Measurements from ENCODE around the gene GNGT2.

- TF ChIP-seq EZH2 (IDR thresholded peaks at IDR 0.05; ENCODE audit: insufficient read depth, poor library complexity, severe bottlenecking) (no peak), EZH2phosphoT487 (IDR thresholded peaks at IDR 0.05; ENCODE audit: insufficient read depth, low read depth) (no peak)
Measured at GRCh38 chr17:49156256-49156655, 54.1 kb downstream of the GNGT2 start.
